Measurements from ENCODE around the gene COX17.
"Not testable (repeated sequence)": the region's sequence is repeated elsewhere in the genome, so short reads cannot be mapped to it uniquely, and the experiment has no call there.

Gene COX17

GRCh38 chr3:119676771-119677640 is at the start of gene COX17:
Gene COX17 (minus strand): TSS chr3:119677406. CDS start chr3:119677310, 96 bp downstream.
- peak within 1 kb of the TSS; percentile 70 for H3K4me3 ChIP-seq (ENCODE audit: low read depth, low read length)
- peak; percentile 81 for DNase-seq (ENCODE audit: low read depth)

GRCh38 chr3:119726909-119727308 is 49.7 kb upstream of the COX17 start:
- no peak overlapping the region for H3K4me3 ChIP-seq (ENCODE audit: low read depth, low read length)
- DNase-seq (ENCODE audit: low read depth): no peak

- no peak overlapping the region for H3K4me3 ChIP-seq (ENCODE audit: low read depth, low read length)
- no peak for DNase-seq (ENCODE audit: low read depth)
These were observed 45.8 kb upstream of the COX17 start for GRCh38 chr3:119723022-119723421.

- H3K4me3 ChIP-seq (ENCODE audit: low read depth, low read length): no peak overlapping the region
- no peak for DNase-seq (ENCODE audit: low read depth)
These were observed 40.3 kb upstream of the COX17 start for GRCh38 chr3:119717520-119717919.

- no peak overlapping the region for H3K4me3 ChIP-seq (ENCODE audit: low read depth, low read length)
- no peak for DNase-seq (ENCODE audit: low read depth)
These were observed 39.8 kb upstream of the COX17 start for GRCh38 chr3:119716998-119717397.

- no peak for DNase-seq (ENCODE audit: low read depth)
- no peak overlapping the region for H3K4me3 ChIP-seq (ENCODE audit: low read depth, low read length)
These were observed 37.9 kb upstream of the COX17 start for GRCh38 chr3:119715105-119715504.

GRCh38 chr3:119703820-119704531 is 26.8 kb upstream of the COX17 start:
- DNase-seq (ENCODE audit: low read depth): no peak
- no peak overlapping the region for H3K4me3 ChIP-seq (ENCODE audit: low read depth, low read length)

- DNase-seq (ENCODE audit: low read depth): peak; percentile 75
- peak within 1 kb of the TSS; percentile 47 for H3K4me3 ChIP-seq (ENCODE audit: low read depth, low read length)
These were observed 25.6 kb upstream of the COX17 start, which contains the start of gene CFAP91 for GRCh38 chr3:119702530-119703527. Gene CFAP91 (plus strand): TSS chr3:119703022. CDS start chr3:119703099, 77 bp downstream.

GRCh38 chr3:119700920-119701734 is 23.9 kb upstream of the COX17 start:
- no peak for DNase-seq (ENCODE audit: low read depth)
- H3K4me3 ChIP-seq (ENCODE audit: low read depth, low read length): no peak overlapping the region

GRCh38 chr3:119700269-119700919 is 23.2 kb upstream of the COX17 start:
- no peak for DNase-seq (ENCODE audit: low read depth)
- no peak overlapping the region for H3K4me3 ChIP-seq (ENCODE audit: low read depth, low read length)

GRCh38 chr3:119697394-119697793 is 20.2 kb upstream of the COX17 start:
- no peak for DNase-seq (ENCODE audit: low read depth)
- H3K4me3 ChIP-seq (ENCODE audit: low read depth, low read length): no peak overlapping the region

GRCh38 chr3:119695480-119695879 is 18.3 kb upstream of the COX17 start:
- no peak overlapping the region for H3K4me3 ChIP-seq (ENCODE audit: low read depth, low read length)
- DNase-seq (ENCODE audit: low read depth): no peak

- no peak for DNase-seq (ENCODE audit: low read depth)
- no peak overlapping the region for H3K4me3 ChIP-seq (ENCODE audit: low read depth, low read length)
These were observed 12.9 kb upstream of the COX17 start for GRCh38 chr3:119690043-119690656.

GRCh38 chr3:119683421-119683820 is 6.2 kb upstream of the COX17 start:
- H3K4me3 ChIP-seq (ENCODE audit: low read depth, low read length): no peak overlapping the region
- no peak for DNase-seq (ENCODE audit: low read depth)

GRCh38 chr3:119681279-119681678 is 4.1 kb upstream of the COX17 start:
- no peak for DNase-seq (ENCODE audit: low read depth)
- H3K4me3 ChIP-seq (ENCODE audit: low read depth, low read length): no peak overlapping the region

GRCh38 chr3:119679874-119680273 is 2.7 kb upstream of the COX17 start:
- no peak for DNase-seq (ENCODE audit: low read depth)
- H3K4me3 ChIP-seq (ENCODE audit: low read depth, low read length): no peak overlapping the region

GRCh38 chr3:119678209-119678608 is 1.0 kb upstream of the COX17 start:
- H3K4me3 ChIP-seq (ENCODE audit: low read depth, low read length); DNase-seq (ENCODE audit: low read depth): not testable (repeated sequence)

GRCh38 chr3:119677641-119677934 is 382 bp upstream of the COX17 start:
- peak overlapping the region; percentile 70 for H3K4me3 ChIP-seq (ENCODE audit: low read depth, low read length)
- DNase-seq (ENCODE audit: low read depth): no peak
